LNCaP clone FGC (cell line): ENCODE data around the gene DNAJC25.

ENCODE experiments used
- DNase-seq: peaks from one replicate; pipeline ENCODE4 v3.0.0-alpha.2; 2011; ENCODE audit warnings: low read depth
- H3K4me3 ChIP-seq: 2 replicates; pipeline ENCODE4 v1.5.1; 2011; ENCODE audit warnings: mild to moderate bottlenecking, low read depth, low read length, control low read depth
- TF ChIP-seq, protein P1 (sequence below): IDR thresholded peaks from 2 replicates; pipeline ENCODE4 v1.5.1; 2012; ENCODE audit warnings: mild to moderate bottlenecking; ENCODE audit not compliant: control insufficient read depth, insufficient read depth; ENCODE audit errors: extremely low read depth

Gene DNAJC25

DNA sequence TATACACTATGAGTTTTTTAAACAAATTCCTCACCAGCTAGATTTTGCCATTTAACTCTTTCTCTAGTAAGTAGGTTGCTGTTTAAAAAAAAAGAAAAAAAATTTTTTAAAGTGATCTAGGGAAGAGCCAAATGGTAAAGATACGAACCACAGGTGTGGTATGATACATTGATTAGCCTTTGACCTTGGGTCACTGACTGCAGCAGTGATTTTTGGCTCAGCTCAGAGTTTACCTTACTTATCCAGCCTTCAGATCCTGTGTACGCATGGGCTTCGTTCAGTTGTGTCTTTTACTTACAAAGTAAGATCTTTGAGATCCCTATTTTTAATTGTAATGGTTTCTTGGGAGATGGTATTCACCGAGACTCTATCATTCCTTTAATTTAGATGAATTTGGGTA is 17.9 kb downstream of the DNAJC25 start:
- TF ChIP-seq, protein P1, sequence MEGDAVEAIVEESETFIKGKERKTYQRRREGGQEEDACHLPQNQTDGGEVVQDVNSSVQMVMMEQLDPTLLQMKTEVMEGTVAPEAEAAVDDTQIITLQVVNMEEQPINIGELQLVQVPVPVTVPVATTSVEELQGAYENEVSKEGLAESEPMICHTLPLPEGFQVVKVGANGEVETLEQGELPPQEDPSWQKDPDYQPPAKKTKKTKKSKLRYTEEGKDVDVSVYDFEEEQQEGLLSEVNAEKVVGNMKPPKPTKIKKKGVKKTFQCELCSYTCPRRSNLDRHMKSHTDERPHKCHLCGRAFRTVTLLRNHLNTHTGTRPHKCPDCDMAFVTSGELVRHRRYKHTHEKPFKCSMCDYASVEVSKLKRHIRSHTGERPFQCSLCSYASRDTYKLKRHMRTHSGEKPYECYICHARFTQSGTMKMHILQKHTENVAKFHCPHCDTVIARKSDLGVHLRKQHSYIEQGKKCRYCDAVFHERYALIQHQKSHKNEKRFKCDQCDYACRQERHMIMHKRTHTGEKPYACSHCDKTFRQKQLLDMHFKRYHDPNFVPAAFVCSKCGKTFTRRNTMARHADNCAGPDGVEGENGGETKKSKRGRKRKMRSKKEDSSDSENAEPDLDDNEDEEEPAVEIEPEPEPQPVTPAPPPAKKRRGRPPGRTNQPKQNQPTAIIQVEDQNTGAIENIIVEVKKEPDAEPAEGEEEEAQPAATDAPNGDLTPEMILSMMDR, result no peak
- no peak for DNase-seq
- no peak overlapping the region for H3K4me3 ChIP-seq

DNA sequence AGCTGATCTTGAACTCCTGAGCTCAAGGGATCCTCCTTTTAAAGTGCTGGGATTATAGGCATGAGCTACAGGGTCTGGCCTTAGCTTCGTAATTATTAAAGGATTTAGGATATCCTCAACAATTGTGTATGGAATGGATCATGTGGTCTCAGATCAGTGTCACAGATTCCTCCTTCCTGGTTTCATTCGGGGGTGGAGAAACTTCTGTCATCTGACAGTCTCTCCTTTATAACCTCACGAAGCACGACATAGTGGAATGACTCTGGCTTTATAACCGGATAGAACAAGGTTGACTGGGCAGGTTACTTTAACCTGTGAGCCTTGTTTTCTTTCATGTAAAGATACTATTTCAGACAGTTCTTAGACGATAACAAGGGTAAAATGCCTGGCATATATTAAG is 25.9 kb downstream of the DNAJC25 start:
- TF ChIP-seq, protein P1, result no peak
- no peak for DNase-seq
- H3K4me3 ChIP-seq, result no peak overlapping the region

DNA sequence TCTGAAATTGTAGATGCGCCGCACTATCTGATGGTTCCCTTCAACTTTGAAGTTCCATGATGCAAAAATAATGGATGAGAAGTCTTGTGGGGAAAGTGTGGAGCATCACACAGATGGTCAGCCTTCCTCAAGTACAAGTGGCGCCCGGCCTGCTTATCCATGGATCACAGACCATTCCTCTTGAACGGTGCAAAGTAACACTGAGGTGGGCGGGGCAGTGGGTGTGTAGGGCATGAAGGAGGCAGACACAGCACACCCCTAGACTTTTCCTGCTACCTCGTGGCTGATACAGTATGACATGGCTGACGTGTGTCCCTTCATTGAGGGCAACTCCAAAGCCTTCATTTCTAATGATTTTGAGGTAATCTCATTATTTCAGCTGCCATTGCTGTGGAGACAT is 27.8 kb downstream of the DNAJC25 start:
- DNase-seq, result no peak
- no peak overlapping the region for H3K4me3 ChIP-seq
- TF ChIP-seq, protein P1, result no peak

DNA sequence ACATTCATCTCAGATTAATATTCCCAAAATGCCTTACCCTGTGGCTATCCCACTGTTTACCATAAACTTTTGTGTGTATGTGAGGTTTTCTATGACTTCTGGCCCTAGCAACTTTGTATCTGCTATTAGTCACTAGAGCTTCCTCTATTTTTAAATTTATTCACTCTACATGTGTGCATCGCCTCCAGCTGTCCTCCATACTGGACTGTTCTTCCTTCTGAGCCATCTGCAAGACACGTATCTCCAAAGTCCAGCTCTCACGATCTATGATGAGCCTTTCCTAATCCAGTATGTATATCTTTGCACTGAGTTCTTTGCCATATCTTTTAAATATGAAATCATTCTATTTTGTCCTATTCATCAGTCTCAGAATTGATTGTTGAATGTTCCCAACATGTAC is 28.6 kb downstream of the DNAJC25 start:
- no peak overlapping the region for H3K4me3 ChIP-seq
- DNase-seq, result no peak
- TF ChIP-seq, protein P1, result no peak

DNA sequence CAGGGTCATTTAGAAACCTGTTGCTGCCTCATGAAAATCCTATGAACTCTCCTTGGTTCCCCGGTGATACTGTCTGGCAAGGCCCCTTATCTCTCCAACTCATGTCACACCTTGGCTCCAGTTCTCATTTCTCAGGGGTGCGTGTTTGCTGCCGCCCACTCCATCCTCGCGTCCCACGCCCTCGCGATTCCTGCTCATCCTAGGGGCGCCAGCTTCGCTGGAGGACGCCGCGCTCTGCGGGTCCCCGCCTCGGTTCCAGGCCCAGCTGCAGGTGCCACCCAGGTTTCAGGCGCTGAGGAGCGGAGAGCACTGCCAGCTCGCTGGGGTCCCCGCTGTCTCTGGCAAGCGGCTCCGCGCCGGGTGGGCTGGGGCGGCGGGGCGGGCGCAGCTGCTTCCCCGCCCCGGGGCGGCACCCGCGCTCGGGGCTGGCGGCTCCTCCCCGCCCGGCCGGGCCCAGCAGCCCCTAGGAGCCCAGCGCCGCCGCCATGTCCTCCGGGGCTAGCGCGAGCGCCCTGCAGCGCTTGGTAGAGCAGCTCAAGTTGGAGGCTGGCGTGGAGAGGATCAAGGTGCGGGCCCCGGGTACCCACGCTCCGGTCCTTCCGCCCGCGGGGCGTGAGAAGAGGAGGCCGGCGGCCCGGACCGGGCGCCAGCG is 30.1 kb downstream of the DNAJC25 start, which contains the start of gene GNG10:
Gene GNG10 (plus strand): TSS at position 456 of the 652 bp plus-strand sequence. CDS start 30 bp downstream, at position 486.
- no peak for DNase-seq
- H3K4me3 ChIP-seq, result peak within 1 kb of the TSS; percentile 76
- TF ChIP-seq, protein P1, result no peak

DNA sequence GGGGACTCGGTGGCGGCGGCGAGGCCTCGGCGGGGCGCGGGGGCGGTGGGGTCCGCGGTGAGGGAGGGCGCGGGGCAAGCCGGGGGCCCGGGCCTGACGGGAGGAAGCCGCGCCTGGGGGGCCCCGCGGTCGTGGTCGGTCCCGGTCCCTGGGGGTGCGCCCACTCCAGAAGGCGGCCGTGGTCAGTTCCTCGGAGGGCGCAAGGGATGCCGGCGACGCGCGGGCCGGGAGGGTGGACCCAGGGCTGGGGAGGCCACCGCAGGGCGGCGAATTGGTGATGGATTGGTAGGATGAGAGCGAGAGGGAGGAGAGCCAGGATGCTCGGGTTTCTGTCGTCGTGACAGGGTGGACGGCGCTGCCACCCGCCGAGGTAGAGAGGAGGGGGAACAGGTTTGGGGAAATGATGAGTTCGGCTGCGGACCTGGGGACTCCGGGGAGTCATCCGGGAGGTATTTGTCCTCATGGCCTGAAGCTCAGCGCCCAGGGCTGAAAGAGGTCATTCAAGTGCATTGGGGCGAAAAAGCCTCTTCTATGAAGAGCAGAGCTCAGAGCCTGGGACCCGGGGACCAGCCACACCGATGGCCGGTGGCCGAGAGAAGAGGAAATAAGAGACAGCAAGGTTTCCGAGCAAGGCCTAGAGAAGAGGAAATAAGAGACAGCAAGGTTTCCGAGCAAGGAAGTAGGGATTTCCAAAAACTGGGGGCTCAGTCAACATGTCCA is 30.8 kb downstream of the DNAJC25 start:
- no peak for DNase-seq
- H3K4me3 ChIP-seq, result peak overlapping the region; percentile 76
- TF ChIP-seq, protein P1, result no peak
